AG04450 (cell line): ENCODE results near the gene ZNF695. TPM values are rescaled to one million over a fixed set of nuclear protein-coding genes. Genes with fewer than 3 reads are reported as not detected.

ENCODE experiments used
- CTCF ChIA-PET: fragments of 300-600, 350-600 bp; formaldehyde crosslinking; extraction: SDS; loops from one replicate; lab custom pipeline; 2022; ENCODE audit warnings: antibody characterized with exemption, inconsistent platforms; lab: Charles Lee
- POLR2A ChIA-PET: fragments of 350-600 bp; formaldehyde crosslinking; extraction: SDS; loops from one replicate; lab custom pipeline; 2021; ENCODE audit warnings: antibody characterized with exemption, inconsistent platforms; lab: Yijun Ruan, JAX
- DNase-seq: peaks from one replicate; pipeline ENCODE4 v3.0.0-alpha.2; 2011; ENCODE audit warnings: low read depth, low spot score
- H3K27ac ChIP-seq: one replicate; pipeline ENCODE4 v1.5.1; 2012; ENCODE audit warnings: low read depth, low read length, control low read depth
- H3K27me3 ChIP-seq: one replicate; pipeline ENCODE4 v1.6.0; 2012; ENCODE audit warnings: low read length; ENCODE audit not compliant: control insufficient read depth, insufficient read depth
- H3K4me3 ChIP-seq: 2 replicates; pipeline ENCODE4 v1.5.1; 2011; ENCODE audit warnings: mild to moderate bottlenecking, low read depth, low read length, control low read depth
- H3K9me3 ChIP-seq: 2 replicates; pipeline ENCODE4 v1.5.1; 2012; ENCODE audit warnings: low read length; ENCODE audit not compliant: control insufficient read depth, insufficient read depth
- CTCF ChIP-seq: IDR thresholded peaks from 2 replicates; pipeline ENCODE4 v1.5.1; 2011; ENCODE audit warnings: low read depth, low read length, control low read depth, inconsistent platforms
- polyA plus RNA-seq: library from polyadenylated mRNA; depleted of rRNA; stranded (reverse); fragments of >200 nt; gene quantifications from 2 replicates; pipeline ENCODE4 v1.2.3, GENCODE V29; 2011; rRNA removed

ZNF695 gene
- polyA plus RNA-seq, 1 experiment, result 1.2 TPM

GRCh38 chr1:246947255-246947654, 60.6 kb downstream of the ZNF695 start:
- TF ChIP-seq CTCF, result no peak
- Histone ChIP-seq H3K9me3 (no peaks in the 10 kb centered on the region), H3K4me3 (no peak overlapping the region), H3K27me3 (no peaks in the 10 kb centered on the region), H3K27ac (no peak overlapping the region)
- ChIA-PET CTCF (no interaction called here), POLR2A (no interaction called here)
- DNase-seq, result no peak

- ChIA-PET POLR2A (no interaction called here), CTCF (no interaction called here)
- no peak for DNase-seq
- Histone ChIP-seq H3K9me3 (no peaks in the 10 kb centered on the region), H3K4me3 (no peak overlapping the region), H3K27me3 (no peaks in the 10 kb centered on the region), H3K27ac (no peak overlapping the region)
- no peak for TF ChIP-seq CTCF
Measured at GRCh38 chr1:246946366-246946765, 61.5 kb downstream of the ZNF695 start.

Other genes with a start within 250 kb of the ZNF695 start
- gene AHCTF1, start 76.1 kb downstream of the ZNF695 start, polyA plus RNA-seq, result 13.0 and 18.1 TPM in 2 replicates
- gene ZNF670, start 70.8 kb upstream of the ZNF695 start, polyA plus RNA-seq, result 2.2 and 3.3 TPM in 2 replicates
- gene ZNF669, start 96.3 kb upstream of the ZNF695 start, polyA plus RNA-seq, result 7.4 and 8.4 TPM in 2 replicates
- 3.9 and 4.9 TPM in 2 replicates for gene ZNF124, start 164.0 kb upstream of the ZNF695 start, polyA plus RNA-seq
- not detected in 2 replicates for gene VN1R5, start 248.0 kb upstream of the ZNF695 start, polyA plus RNA-seq